Keratinocyte (primary cell): ENCODE results near the gene COQ8A. TPM values are rescaled to one million over a fixed set of nuclear protein-coding genes. Genes with fewer than 3 reads are reported as not detected.

ENCODE experiments used
- DNase-seq: peaks from one replicate; pipeline ENCODE4 v3.0.0-alpha.2; 2011; ENCODE audit warnings: low read depth, missing footprints, low spot score
- FAIRE-seq: peaks from 2 replicates; lab custom pipeline; 2011; peaks lifted over from hg19 to GRCh38; lab: Jason Lieb, UNC
- H2AFZ ChIP-seq: 2 replicates; pipeline ENCODE4 v1.6.0; 2012; ENCODE audit warnings: low read length, control low read depth, inconsistent platforms; ENCODE audit not compliant: control insufficient read depth
- H3K27ac ChIP-seq: 2 replicates; pipeline ENCODE4 v1.5.1; 2011; ENCODE audit warnings: low read length; ENCODE audit not compliant: control insufficient read depth, insufficient read depth
- H3K27me3 ChIP-seq: 3 replicates; pipeline ENCODE4 v1.6.0; 2011; ENCODE audit warnings: low read length; ENCODE audit not compliant: control insufficient read depth, insufficient read depth; ENCODE audit errors: extremely low read depth
- H3K36me3 ChIP-seq, 2 experiments: 2 replicates in 1 of 2; 3 replicates in 1 of 2; pipeline ENCODE4 v1.5.1; 2011; ENCODE audit warnings: low read length in 2 of 2, mild to moderate bottlenecking in 1 of 2; ENCODE audit not compliant: control insufficient read depth in 2 of 2, insufficient read depth in 2 of 2; ENCODE audit errors: extremely low read depth in 1 of 2
- H3K4me1 ChIP-seq: 3 replicates; pipeline ENCODE4 v1.5.1; 2011; ENCODE audit warnings: low read length; ENCODE audit not compliant: control insufficient read depth, insufficient read depth; ENCODE audit errors: extremely low read depth
- H3K4me2 ChIP-seq: 3 replicates; pipeline ENCODE4 v1.6.0; 2011; ENCODE audit warnings: low read depth, low read length; ENCODE audit not compliant: control insufficient read depth, insufficient read depth; ENCODE audit errors: extremely low read depth
- H3K4me3 ChIP-seq, 3 experiments: fragments of 200-600 bp in 1 of 3; sonication (generic) in 1 of 3; 2 replicates in 2 of 3; 3 replicates in 1 of 3; pipeline ENCODE4 v1.5.1; 2011 to 2016; ENCODE audit warnings: low read length in 3 of 3, mild to moderate bottlenecking in 3 of 3, control low read depth in 2 of 3, inconsistent platforms in 1 of 3, low read depth in 1 of 3, mixed read lengths in 1 of 3, mixed run types in 1 of 3, moderate library complexity in 1 of 3; ENCODE audit not compliant: control insufficient read depth in 2 of 3, insufficient read depth in 2 of 3; ENCODE audit errors: extremely low read depth in 1 of 3
- H3K79me2 ChIP-seq: 2 replicates; pipeline ENCODE4 v1.6.0; 2012; ENCODE audit warnings: low read length; ENCODE audit not compliant: control insufficient read depth, insufficient read depth
- H3K9ac ChIP-seq: 3 replicates; pipeline ENCODE4 v1.6.0; 2011; ENCODE audit warnings: low read length; ENCODE audit not compliant: control insufficient read depth, insufficient read depth; ENCODE audit errors: extremely low read depth
- H3K9me1 ChIP-seq: 3 replicates; pipeline ENCODE4 v1.6.0; 2011; ENCODE audit warnings: low read length; ENCODE audit not compliant: control insufficient read depth, insufficient read depth; ENCODE audit errors: extremely low read depth
- H3K9me3 ChIP-seq: 2 replicates; pipeline ENCODE4 v1.5.1; 2012; ENCODE audit warnings: low read depth, low read length; ENCODE audit not compliant: control insufficient read depth
- H4K20me1 ChIP-seq: 3 replicates; pipeline ENCODE4 v1.6.0; 2011; ENCODE audit warnings: low read length; ENCODE audit not compliant: control insufficient read depth, insufficient read depth; ENCODE audit errors: extremely low read depth
- EZH2 ChIP-seq: IDR thresholded peaks from one replicate; pipeline ENCODE4 v1.6.1; 2012; ENCODE audit warnings: inconsistent platforms, mild to moderate bottlenecking, low read length, moderate library complexity
- dilution Hi-C: fragments of 300-500 bp; cut with MboI; formaldehyde crosslinking; loops from one replicate; pipeline ENCODE4 v1.7.0; 2020; ENCODE audit warnings: low sequenced_read_pairs; ENCODE audit not compliant: extremely low pct_ligation_motif_present
- polyA plus RNA-seq, 5 experiments: library from polyadenylated mRNA; depleted of rRNA in 3 of 5; stranded (reverse) in 3 of 5; stranded (forward) in 1 of 5; unstranded in 1 of 5; fragments of >200 nt; gene quantifications; 1 replicate in 1 of 5; 2 replicates in 3 of 5; 3 replicates in 1 of 5; pipeline versions ENCODE4 v1.2.1 to v1.2.3, GENCODE V29; 2011 to 2012; ENCODE audit warnings: missing spikeins in 2 of 5, low read depth in 1 of 5, low replicate concordance in 1 of 5
- TF ChIP-seq, protein P1 (sequence below), 3 experiments: IDR thresholded peaks in 1 of 3; conservative IDR thresholded peaks in 1 of 3; optimal IDR thresholded peaks in 1 of 3; 2 replicates in 2 of 3; 3 replicates in 1 of 3; pipeline versions ENCODE3 to v1.5.1; 2011; ENCODE audit warnings: low read length in 3 of 3, mild to moderate bottlenecking in 3 of 3, moderate library complexity in 2 of 3, control low read depth in 1 of 3, inconsistent platforms in 1 of 3; ENCODE audit not compliant: insufficient read depth in 2 of 3; ENCODE audit errors: extremely low read depth in 1 of 3

COQ8A gene
- polyA plus RNA-seq, 1 donor (not counting 4 experiments of a cell fraction or from before 2014, with no cell fraction given): 3.8 TPM

GRCh38 chr1:227016990-227017389 is 76.9 kb downstream of the COQ8A start:
- Histone ChIP-seq H3K9me3 (no peaks in the 10 kb centered on the region), H3K27me3 (no peaks in the 10 kb centered on the region), H3K79me2 (no peaks in the 10 kb centered on the region), H3K9me1 (no peaks in the 10 kb centered on the region), H3K27ac (no peak overlapping the region), H3K36me3 (peaks cover 6 to 7% of the 10 kb centered on the region in 2 experiments), H4K20me1 (no peaks in the 10 kb centered on the region), H2AFZ (no peak overlapping the region), H3K4me3 (no peak overlapping the region), H3K9ac (no peak overlapping the region), H3K4me1 (no peaks in the 10 kb centered on the region), H3K4me2 (no peak overlapping the region)
- FAIRE-seq: no peak
- DNase-seq: no peak
- dilution Hi-C loops: no loop called here
- TF ChIP-seq, protein P1, sequence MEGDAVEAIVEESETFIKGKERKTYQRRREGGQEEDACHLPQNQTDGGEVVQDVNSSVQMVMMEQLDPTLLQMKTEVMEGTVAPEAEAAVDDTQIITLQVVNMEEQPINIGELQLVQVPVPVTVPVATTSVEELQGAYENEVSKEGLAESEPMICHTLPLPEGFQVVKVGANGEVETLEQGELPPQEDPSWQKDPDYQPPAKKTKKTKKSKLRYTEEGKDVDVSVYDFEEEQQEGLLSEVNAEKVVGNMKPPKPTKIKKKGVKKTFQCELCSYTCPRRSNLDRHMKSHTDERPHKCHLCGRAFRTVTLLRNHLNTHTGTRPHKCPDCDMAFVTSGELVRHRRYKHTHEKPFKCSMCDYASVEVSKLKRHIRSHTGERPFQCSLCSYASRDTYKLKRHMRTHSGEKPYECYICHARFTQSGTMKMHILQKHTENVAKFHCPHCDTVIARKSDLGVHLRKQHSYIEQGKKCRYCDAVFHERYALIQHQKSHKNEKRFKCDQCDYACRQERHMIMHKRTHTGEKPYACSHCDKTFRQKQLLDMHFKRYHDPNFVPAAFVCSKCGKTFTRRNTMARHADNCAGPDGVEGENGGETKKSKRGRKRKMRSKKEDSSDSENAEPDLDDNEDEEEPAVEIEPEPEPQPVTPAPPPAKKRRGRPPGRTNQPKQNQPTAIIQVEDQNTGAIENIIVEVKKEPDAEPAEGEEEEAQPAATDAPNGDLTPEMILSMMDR (optimal IDR thresholded peaks at IDR 0.05 in 1 of 3, IDR thresholded peaks at IDR 0.05 in 1 of 3, conservative IDR thresholded peaks at IDR 0.05 in 1 of 3; ENCODE audit: extremely low read depth in 1 of 3, insufficient read depth in 2 of 3, low read length in 3 of 3): no peak

DNA sequence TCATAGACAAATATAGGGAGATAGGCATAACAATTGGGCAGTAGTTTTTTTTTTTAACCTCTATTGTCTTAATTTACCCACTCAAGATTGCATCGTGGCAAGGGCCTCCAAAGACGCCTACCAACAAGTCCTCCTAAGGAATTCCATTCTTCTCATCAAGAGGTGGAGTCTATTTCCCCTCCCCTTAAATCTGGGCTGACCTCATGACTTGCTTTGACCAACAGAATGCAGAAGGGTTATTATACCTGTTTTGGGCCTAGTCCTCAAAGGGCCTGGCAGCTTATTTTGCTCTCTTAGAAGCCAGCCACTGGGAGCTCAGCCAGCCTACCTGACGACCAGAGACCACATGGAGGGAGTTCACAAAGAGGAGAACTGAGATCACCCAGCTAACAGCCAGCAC is 92.3 kb downstream of the COQ8A start:
- H3K4me3 ChIP-seq: no peak overlapping the region
- H3K4me1 ChIP-seq: no peaks in the 10 kb centered on the region
- H4K20me1 ChIP-seq: no peaks in the 10 kb centered on the region
- H3K27me3 ChIP-seq: no peaks in the 10 kb centered on the region
- no peaks in the 10 kb centered on the region for H3K9me1 ChIP-seq
- no peaks in the 10 kb centered on the region for H3K9me3 ChIP-seq
- no peaks in the 10 kb centered on the region for H3K79me2 ChIP-seq
- H3K36me3 ChIP-seq: peaks cover 0 to 4% of the 10 kb centered on the region in 2 experiments
- DNase-seq (no peak), FAIRE-seq (no peak)
- no peak overlapping the region for H2AFZ ChIP-seq
- TF ChIP-seq EZH2: no peak
- TF ChIP-seq, protein P1 (optimal IDR thresholded peaks at IDR 0.05 in 1 of 3, IDR thresholded peaks at IDR 0.05 in 1 of 3, conservative IDR thresholded peaks at IDR 0.05 in 1 of 3; ENCODE audit: extremely low read depth in 1 of 3, insufficient read depth in 2 of 3, low read length in 3 of 3): no peak
- H3K9ac ChIP-seq: no peak overlapping the region
- no peak overlapping the region for H3K27ac ChIP-seq
- H3K4me2 ChIP-seq: no peak overlapping the region
- dilution Hi-C loops: no loop called here
